Stomach smooth muscle (tissue), 2 donors: Measurements from ENCODE around the gene ZNF211.
A peak's percentile ranks its signal among the peaks of the same experiment; 100 is the strongest.

Experiments used
- H3K27ac ChIP-seq: one replicate; pipeline ENCODE4 v1.7.0; 2013; ENCODE audit warnings: mild to moderate bottlenecking, low read length, inconsistent platforms
- H3K27me3 ChIP-seq, 2 donors: one replicate each; pipeline ENCODE4 v1.7.0; 2013; ENCODE audit warnings: low read length in 2 of 2; ENCODE audit not compliant: insufficient read depth in 2 of 2, control insufficient read depth in 1 of 2
- H3K36me3 ChIP-seq, 2 donors: one replicate each; pipeline ENCODE4 v1.7.0; 2013; ENCODE audit warnings: low read length in 2 of 2; ENCODE audit not compliant: control insufficient read depth in 2 of 2, insufficient read depth in 2 of 2
- H3K4me1 ChIP-seq: one replicate; pipeline ENCODE4 v1.7.0; 2013; ENCODE audit warnings: low read length; ENCODE audit not compliant: control insufficient read depth, insufficient read depth
- H3K4me3 ChIP-seq, 2 donors: one replicate each; pipeline ENCODE4 v1.7.0; 2013; ENCODE audit warnings: low read length in 2 of 2
- H3K9ac ChIP-seq, 2 donors: one replicate each; pipeline ENCODE4 v1.7.0; 2013; ENCODE audit warnings: low read length in 2 of 2, mild to moderate bottlenecking in 1 of 2
- H3K9me3 ChIP-seq, 2 donors: one replicate each; pipeline ENCODE4 v1.7.0; 2013; ENCODE audit warnings: low read length in 2 of 2; ENCODE audit not compliant: control insufficient read depth in 2 of 2
- donor health status: healthy.
- donor health status: Pancreatic carcinoma.

The ZNF211 gene

DNA sequence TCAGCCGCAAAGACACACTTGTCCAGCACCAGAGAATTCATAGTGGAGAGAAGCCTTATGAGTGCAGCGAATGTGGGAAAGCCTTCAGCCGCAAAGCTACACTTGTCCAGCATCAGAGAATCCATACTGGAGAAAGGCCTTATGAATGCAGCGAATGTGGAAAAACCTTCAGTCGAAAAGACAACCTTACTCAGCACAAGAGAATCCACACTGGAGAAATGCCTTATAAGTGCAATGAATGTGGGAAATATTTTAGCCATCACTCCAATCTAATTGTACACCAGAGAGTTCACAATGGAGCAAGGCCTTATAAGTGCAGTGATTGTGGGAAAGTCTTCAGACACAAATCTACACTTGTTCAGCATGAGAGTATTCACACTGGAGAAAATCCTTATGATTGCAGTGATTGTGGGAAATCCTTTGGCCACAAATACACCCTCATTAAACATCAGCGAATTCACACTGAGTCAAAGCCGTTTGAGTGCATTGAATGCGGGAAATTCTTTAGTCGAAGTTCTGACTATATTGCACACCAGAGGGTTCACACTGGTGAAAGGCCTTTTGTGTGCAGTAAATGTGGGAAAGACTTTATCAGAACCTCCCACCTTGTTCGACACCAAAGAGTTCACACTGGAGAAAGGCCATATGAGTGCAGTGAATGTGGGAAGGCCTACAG is 12.2 kb upstream of the ZNF211 start:
- Histone ChIP-seq H3K4me1 (no peaks in the 10 kb centered on the region), H3K36me3 (peaks cover 71 to 79% of the 10 kb centered on the region in 2 donors), H3K27me3 (no peaks in the 10 kb centered on the region), H3K9ac (no peak overlapping the region), H3K27ac (no peak overlapping the region), H3K9me3 (peaks cover 79 to 85% of the 10 kb centered on the region in 2 donors), H3K4me3 (peak overlapping the region; percentile 1 to 45)

DNA sequence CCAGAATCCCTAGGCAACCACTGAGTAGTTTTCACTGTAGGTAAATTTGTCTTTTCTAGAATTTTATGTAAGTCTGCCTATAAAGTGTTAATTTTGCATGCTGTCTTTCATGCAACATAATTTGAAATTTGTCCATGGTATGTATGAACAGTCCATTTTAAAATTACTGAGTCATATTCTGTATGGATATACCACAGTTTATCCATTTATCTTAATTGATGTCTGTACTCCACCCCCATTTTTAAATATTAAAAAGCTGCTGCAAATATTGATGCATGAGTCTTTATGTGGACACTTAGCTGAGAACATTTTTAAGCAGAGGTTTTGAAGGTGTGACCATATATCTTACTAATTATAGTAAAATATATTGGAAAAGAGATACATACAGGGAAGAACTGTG is 9.9 kb upstream of the ZNF211 start:
- no peaks in the 10 kb centered on the region for H3K4me1 ChIP-seq
- peaks cover 50 to 57% of the 10 kb centered on the region in 2 donors for H3K36me3 ChIP-seq
- no peak overlapping the region for H3K4me3 ChIP-seq
- peaks cover 56 to 67% of the 10 kb centered on the region in 2 donors for H3K9me3 ChIP-seq
- H3K9ac ChIP-seq = no peak overlapping the region
- no peak overlapping the region for H3K27ac ChIP-seq
- no peaks in the 10 kb centered on the region for H3K27me3 ChIP-seq

DNA sequence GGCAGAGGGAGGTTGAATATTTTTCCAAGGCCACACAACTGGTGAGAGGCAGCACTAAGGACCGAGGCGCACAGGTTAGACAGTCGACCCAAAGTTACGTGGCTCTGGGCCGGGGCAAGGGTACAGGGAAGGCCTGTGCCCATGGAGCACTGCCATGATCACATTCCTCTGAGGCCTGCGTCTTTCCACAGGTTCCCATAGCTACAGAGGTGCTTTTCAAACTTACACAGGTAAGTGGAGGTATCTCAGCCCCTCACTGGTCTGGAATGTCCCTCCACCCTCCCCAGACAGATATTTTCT is 814 bp downstream of the ZNF211 start:
- peak overlapping the region; percentile 74 to 88 for H3K9ac ChIP-seq
- peaks cover 7 to 9% of the 10 kb centered on the region in 2 donors for H3K9me3 ChIP-seq
- peaks cover 15 to 26% of the 10 kb centered on the region in 2 donors for H3K36me3 ChIP-seq
- no peaks in the 10 kb centered on the region for H3K27me3 ChIP-seq
- H3K4me1 ChIP-seq = peaks cover 5% of the 10 kb centered on the region
- H3K27ac ChIP-seq = no peak overlapping the region
- peak overlapping the region; percentile 85 to 93 for H3K4me3 ChIP-seq

- H3K9me3 ChIP-seq = peaks cover 28 to 32% of the 10 kb centered on the region in 2 donors
Measured at GRCh38 chr19:57637379-57637778, 4.4 kb downstream of the ZNF211 start.

DNA sequence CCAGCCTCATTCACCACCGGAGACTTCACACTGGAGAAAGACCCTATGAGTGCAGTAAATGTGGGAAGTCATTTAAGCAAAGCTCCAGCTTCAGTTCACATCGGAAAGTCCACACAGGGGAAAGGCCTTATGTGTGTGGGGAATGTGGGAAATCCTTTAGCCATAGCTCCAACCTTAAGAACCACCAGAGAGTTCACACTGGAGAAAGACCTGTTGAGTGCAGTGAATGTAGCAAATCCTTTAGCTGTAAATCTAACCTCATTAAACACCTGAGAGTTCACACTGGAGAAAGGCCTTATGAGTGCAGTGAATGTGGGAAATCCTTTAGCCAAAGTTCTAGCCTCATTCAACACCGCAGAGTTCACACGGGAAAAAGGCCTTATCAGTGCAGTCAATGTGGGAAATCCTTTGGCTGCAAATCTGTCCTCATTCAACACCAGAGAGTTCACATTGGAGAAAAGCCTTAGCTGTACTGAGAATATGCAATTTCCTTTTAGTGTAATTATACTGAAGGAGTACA is 8.8 kb downstream of the ZNF211 start:
- Histone ChIP-seq H3K27ac (no peak overlapping the region), H3K4me3 (peak overlapping the region in 1 of 2 donors; percentile 15), H3K9ac (no peak overlapping the region), H3K36me3 (peaks cover 46 to 51% of the 10 kb centered on the region in 2 donors), H3K4me1 (no peaks in the 10 kb centered on the region), H3K27me3 (no peaks in the 10 kb centered on the region), H3K9me3 (peaks cover 39 to 41% of the 10 kb centered on the region in 2 donors)

More at GRCh38 chr19:57637379-57637778, 4.4 kb downstream of the ZNF211 start:
- Histone ChIP-seq H3K4me3 (no peak overlapping the region), H3K36me3 (peaks cover 48 to 56% of the 10 kb centered on the region in 2 donors), H3K27ac (no peak overlapping the region), H3K9ac (no peak overlapping the region), H3K4me1 (peaks cover 5% of the 10 kb centered on the region), H3K27me3 (no peaks in the 10 kb centered on the region)

DNA sequence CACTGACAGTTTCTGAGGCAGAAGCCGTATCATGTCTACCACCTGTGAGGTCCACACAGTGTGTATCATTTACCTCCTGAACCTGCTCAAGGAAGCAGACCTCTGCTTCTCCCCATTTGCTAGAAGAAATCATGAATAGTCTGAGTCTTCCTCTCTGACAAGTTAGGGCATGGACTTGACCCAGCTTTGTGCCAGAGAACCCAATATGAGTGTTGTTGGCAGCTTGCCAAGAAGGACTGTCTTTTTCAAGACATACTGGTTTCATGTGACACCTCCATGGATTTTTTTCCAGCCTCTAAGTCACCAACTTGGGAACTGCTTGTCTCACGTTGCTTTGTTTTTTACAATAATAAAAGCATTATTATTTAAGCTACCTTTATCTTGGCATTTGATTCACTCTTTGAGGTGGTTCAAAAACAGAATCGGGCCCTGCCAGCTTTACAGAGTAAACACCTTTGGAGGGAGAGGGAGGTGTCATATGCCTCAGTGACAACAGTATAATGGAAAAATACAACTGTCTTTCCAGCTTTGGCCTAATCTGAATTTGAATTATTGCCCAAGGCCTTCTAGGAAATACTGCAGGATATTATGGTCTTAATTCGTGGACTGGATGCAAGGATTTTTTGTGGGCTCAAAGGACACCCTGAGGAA is 9.6 kb downstream of the ZNF211 start:
- no peaks in the 10 kb centered on the region for H3K4me1 ChIP-seq
- H3K36me3 ChIP-seq = peaks cover 42 to 45% of the 10 kb centered on the region in 2 donors
- H3K9ac ChIP-seq = no peak overlapping the region
- H3K4me3 ChIP-seq = peak overlapping the region in 1 of 2 donors; percentile 15
- H3K9me3 ChIP-seq = peaks cover 34 to 41% of the 10 kb centered on the region in 2 donors
- H3K27ac ChIP-seq = no peak overlapping the region
- no peaks in the 10 kb centered on the region for H3K27me3 ChIP-seq

DNA sequence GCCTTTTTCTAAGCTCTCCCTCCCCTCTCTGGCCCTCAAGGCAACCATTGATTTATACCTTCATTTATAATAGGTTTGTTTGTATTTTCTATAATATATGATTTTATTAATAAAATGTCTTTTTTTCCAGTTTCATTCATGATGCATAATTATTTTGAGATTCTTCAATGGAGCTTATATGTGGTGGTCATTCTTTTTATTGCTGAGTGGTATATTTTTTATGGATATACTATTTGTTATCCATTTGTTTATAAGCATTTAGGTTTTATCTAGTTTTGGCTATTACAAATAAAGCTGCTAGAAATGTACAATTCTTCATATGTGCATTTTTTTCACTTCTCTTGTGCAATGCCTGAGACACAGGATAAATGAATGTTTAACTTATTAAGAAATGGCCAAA is 10.8 kb downstream of the ZNF211 start:
- H3K9me3 ChIP-seq = peaks cover 30 to 41% of the 10 kb centered on the region in 2 donors
- no peaks in the 10 kb centered on the region for H3K4me1 ChIP-seq
- no peak overlapping the region for H3K9ac ChIP-seq
- H3K27me3 ChIP-seq = no peaks in the 10 kb centered on the region
- no peak overlapping the region for H3K27ac ChIP-seq
- H3K36me3 ChIP-seq = peaks cover 39 to 40% of the 10 kb centered on the region in 2 donors
- H3K4me3 ChIP-seq = no peak overlapping the region

DNA sequence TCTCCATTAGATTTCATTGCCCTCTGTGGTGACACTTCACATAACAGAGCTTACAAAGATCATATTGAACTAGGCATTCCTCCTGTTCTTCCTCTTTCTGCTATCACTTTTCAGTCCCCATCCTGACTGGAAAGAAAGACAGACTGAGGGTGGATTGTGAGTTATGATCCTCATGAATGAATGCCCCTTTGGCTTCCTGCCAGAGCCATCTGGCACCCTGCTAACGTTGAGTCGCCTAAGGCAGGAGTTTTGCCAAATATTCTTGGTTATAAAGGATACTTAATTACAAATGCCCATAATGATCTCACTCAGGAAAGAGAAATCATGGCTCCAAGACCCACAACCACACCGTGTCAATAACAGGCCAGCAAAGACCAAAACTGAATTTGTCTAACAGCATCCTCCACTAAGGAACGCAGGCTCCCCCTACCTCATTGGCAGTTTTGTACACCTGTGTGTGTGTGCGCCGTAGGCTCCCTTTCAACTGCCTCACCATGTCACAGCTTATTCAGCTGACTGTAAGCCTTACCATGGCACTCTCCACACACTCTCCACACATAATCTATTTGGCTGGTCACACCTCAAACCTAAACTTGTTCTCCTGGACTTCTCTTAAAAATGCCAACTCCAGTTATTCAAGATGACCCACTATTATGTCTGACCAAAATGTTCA is 15.5 kb downstream of the ZNF211 start:
- no peaks in the 10 kb centered on the region for H3K27me3 ChIP-seq

GRCh38 chr19:57651654-57651996 is 18.7 kb downstream of the ZNF211 start:
- H3K4me3 ChIP-seq = no peak overlapping the region
- H3K4me1 ChIP-seq = no peaks in the 10 kb centered on the region
- H3K9ac ChIP-seq = no peak overlapping the region
- H3K27ac ChIP-seq = no peak overlapping the region
- H3K36me3 ChIP-seq = no peaks in the 10 kb centered on the region
- H3K9me3 ChIP-seq = peaks cover 0 to 12% of the 10 kb centered on the region in 2 donors
- H3K27me3 ChIP-seq = peaks cover 4 to 7% of the 10 kb centered on the region in 2 donors

More for the DNA sequence above, 15.5 kb downstream of the ZNF211 start:
- peaks cover under 1 to 6% of the 10 kb centered on the region in 2 donors for H3K9me3 ChIP-seq
- H3K36me3 ChIP-seq = no peaks in the 10 kb centered on the region
- H3K9ac ChIP-seq = no peak overlapping the region
- no peak overlapping the region for H3K27ac ChIP-seq
- H3K4me1 ChIP-seq = no peaks in the 10 kb centered on the region
- H3K4me3 ChIP-seq = no peak overlapping the region

GRCh38 chr19:57653689-57654088 is 20.7 kb downstream of the ZNF211 start:
- no peaks in the 10 kb centered on the region for H3K4me1 ChIP-seq
- H3K27me3 ChIP-seq = peaks cover 4 to 7% of the 10 kb centered on the region in 2 donors
- H3K9me3 ChIP-seq = peaks cover 0 to 8% of the 10 kb centered on the region in 2 donors
- no peak overlapping the region for H3K27ac ChIP-seq
- no peak overlapping the region for H3K4me3 ChIP-seq
- H3K36me3 ChIP-seq = no peaks in the 10 kb centered on the region
- H3K9ac ChIP-seq = no peak overlapping the region
